ENCODE measurements around the gene NEDD4L. TPM values are rescaled to one million over a fixed set of nuclear protein-coding genes. Genes with fewer than 3 reads are reported as not detected.

Gene NEDD4L
- total RNA-seq, 5 donors from 2014 or later (not counting 1 experiment from before 2014, with no cell fraction given) = 4.4 to 10.7 (median 6.7) TPM

- no peak for DNase-seq
- WGBS (ENCODE audit: insufficient coverage) = 67% methylated on average over 1 of the region's 8 CpGs
- ChIA-PET CTCF (interaction anchor here in 1 of 2 donors (1.0 kb wide), 1 partner anchor 15 kb away, joined by 4 read pairs; no protein-coding TSS in a partner anchor), POLR2A (no interaction called here)
- Mint-ChIP-seq H3K4me3 (no peak overlapping the region), H3K27me3 (peaks cover 0 to 5% of the 10 kb centered on the region in 2 donors), H3K4me1 (peaks cover 4 to 8% (median 6%) of the 10 kb centered on the region in 3 donors), H3K36me3 (no peaks in the 10 kb centered on the region), H3K27ac (no peak overlapping the region), H3K9me3 (no peaks in the 10 kb centered on the region)
- no peaks in the 10 kb centered on the region for H3K4me1 ChIP-seq (ENCODE audit: control insufficient read depth in 1 of 2, extremely low read depth in 1 of 2, insufficient read depth in 2 of 2, low read length in 2 of 2)
- no peak overlapping the region for H3K27ac ChIP-seq (ENCODE audit: low read length)
- no peak overlapping the region for H3K4me3 ChIP-seq (ENCODE audit: control insufficient read depth in 1 of 2, extremely low read depth in 1 of 2, low read length in 1 of 2)
- no peaks in the 10 kb centered on the region for H3K27me3 ChIP-seq (replicated peaks in 1 of 2; ENCODE audit: control insufficient read depth in 2 of 2, extremely low read depth in 1 of 2, insufficient read depth in 2 of 2, low read length in 1 of 2)
- no peaks in the 10 kb centered on the region for H3K36me3 ChIP-seq (ENCODE audit: control insufficient read depth in 2 of 2, extremely low read depth in 1 of 2, insufficient read depth in 1 of 2, low read length in 1 of 2)
- no peaks in the 10 kb centered on the region for H3K9me3 ChIP-seq
- ATAC-seq (replicated peaks in 1 of 4) = no peak
These were observed 10.2 kb downstream of the NEDD4L start for GRCh38 chr18:58054041-58054781.

- peaks cover 4 to 8% (median 6%) of the 10 kb centered on the region in 3 donors for H3K4me1 Mint-ChIP-seq
- CTCF ChIA-PET = interaction anchor here in 1 of 2 donors (1.3 kb wide), 1 partner anchor 78 kb away, joined by 4 read pairs; no protein-coding TSS in a partner anchor
These were observed 12.0 kb downstream of the NEDD4L start for GRCh38 chr18:58055890-58056558.

GRCh38 chr18:58056852-58057251, 12.8 kb downstream of the NEDD4L start:
- WGBS (ENCODE audit: insufficient coverage) = no CpG with 5 or more reads among the region's 5 CpGs
- H3K36me3 ChIP-seq (ENCODE audit: control insufficient read depth in 2 of 2, extremely low read depth in 1 of 2, insufficient read depth in 1 of 2, low read length in 1 of 2) = no peaks in the 10 kb centered on the region
- no peaks in the 10 kb centered on the region for H3K9me3 Mint-ChIP-seq
- H3K9me3 ChIP-seq = no peaks in the 10 kb centered on the region
- no peak overlapping the region for H3K4me3 ChIP-seq (ENCODE audit: control insufficient read depth in 1 of 2, extremely low read depth in 1 of 2, low read length in 1 of 2)
- H3K27ac Mint-ChIP-seq = no peak overlapping the region
- no peak overlapping the region for H3K27ac ChIP-seq (ENCODE audit: low read length)
- no peak overlapping the region for H3K4me3 Mint-ChIP-seq
- peaks cover 0 to 2% of the 10 kb centered on the region in 2 experiments for H3K27me3 ChIP-seq (replicated peaks in 1 of 2; ENCODE audit: control insufficient read depth in 2 of 2, extremely low read depth in 1 of 2, insufficient read depth in 2 of 2, low read length in 1 of 2)
- H3K4me1 ChIP-seq (ENCODE audit: control insufficient read depth in 1 of 2, extremely low read depth in 1 of 2, insufficient read depth in 2 of 2, low read length in 2 of 2) = no peaks in the 10 kb centered on the region
- DNase-seq (no peak), ATAC-seq (replicated peaks in 1 of 4) (no peak)
- peaks cover 0 to 5% of the 10 kb centered on the region in 2 donors for H3K27me3 Mint-ChIP-seq
- H3K36me3 Mint-ChIP-seq = no peaks in the 10 kb centered on the region
- ChIA-PET CTCF (interaction anchor here in 1 of 2 donors (1.3 kb wide), 1 partner anchor 77 kb away, joined by 4 read pairs; no protein-coding TSS in a partner anchor), POLR2A (interaction anchor here in 1 of 2 donors (0.6 kb wide), 1 partner anchor 420 kb away, joined by 3 read pairs; no protein-coding TSS in a partner anchor)
- peaks cover 2 to 3% (median 3%) of the 10 kb centered on the region in 3 donors for H3K4me1 Mint-ChIP-seq

More at GRCh38 chr18:58055890-58056558, 12.0 kb downstream of the NEDD4L start:
- no peak overlapping the region for H3K27ac Mint-ChIP-seq
- H3K4me3 ChIP-seq (ENCODE audit: control insufficient read depth in 1 of 2, extremely low read depth in 1 of 2, low read length in 1 of 2) = no peak overlapping the region
- H3K27me3 Mint-ChIP-seq = peaks cover 0 to 5% of the 10 kb centered on the region in 2 donors
- H3K4me1 ChIP-seq (ENCODE audit: control insufficient read depth in 1 of 2, extremely low read depth in 1 of 2, insufficient read depth in 2 of 2, low read length in 2 of 2) = no peaks in the 10 kb centered on the region
- DNase-seq (no peak), ATAC-seq (replicated peaks in 1 of 4) (no peak)
- POLR2A ChIA-PET = interaction anchor here in 1 of 2 donors (0.5 to 0.6 kb wide), 2 partner anchors 107 to 419 kb away, joined by 3 read pairs; no protein-coding TSS in a partner anchor
- H3K9me3 Mint-ChIP-seq = no peaks in the 10 kb centered on the region
- no peaks in the 10 kb centered on the region for H3K36me3 Mint-ChIP-seq
- no peaks in the 10 kb centered on the region for H3K36me3 ChIP-seq (ENCODE audit: control insufficient read depth in 2 of 2, extremely low read depth in 1 of 2, insufficient read depth in 1 of 2, low read length in 1 of 2)
- H3K4me3 Mint-ChIP-seq = no peak overlapping the region
- peaks cover 0 to 2% of the 10 kb centered on the region in 2 experiments for H3K27me3 ChIP-seq (replicated peaks in 1 of 2; ENCODE audit: control insufficient read depth in 2 of 2, extremely low read depth in 1 of 2, insufficient read depth in 2 of 2, low read length in 1 of 2)
- H3K9me3 ChIP-seq = no peaks in the 10 kb centered on the region
- no CpG with 5 or more reads among the region's 4 CpGs for WGBS (ENCODE audit: insufficient coverage)
- no peak overlapping the region for H3K27ac ChIP-seq (ENCODE audit: low read length)

- H3K4me3 Mint-ChIP-seq = no peak overlapping the region
- H3K27ac ChIP-seq (ENCODE audit: low read length) = no peak overlapping the region
- H3K36me3 ChIP-seq (ENCODE audit: control insufficient read depth in 2 of 2, extremely low read depth in 1 of 2, insufficient read depth in 1 of 2, low read length in 1 of 2) = no peaks in the 10 kb centered on the region
- CTCF ChIA-PET = interaction anchor here in 1 of 2 donors (1.3 kb wide), 1 partner anchor 77 kb away, joined by 4 read pairs; no protein-coding TSS in a partner anchor
- 91% methylated on average over 4 of the region's 4 CpGs for WGBS (ENCODE audit: insufficient coverage)
- ATAC-seq (replicated peaks in 1 of 4) (no peak), DNase-seq (no peak)
- POLR2A ChIA-PET = no interaction called here
- no peaks in the 10 kb centered on the region for H3K9me3 Mint-ChIP-seq
- H3K9me3 ChIP-seq = no peaks in the 10 kb centered on the region
- H3K27me3 Mint-ChIP-seq = peaks cover 2 to 5% of the 10 kb centered on the region in 2 donors
- no peaks in the 10 kb centered on the region for H3K36me3 Mint-ChIP-seq
- H3K27me3 ChIP-seq (replicated peaks in 1 of 2; ENCODE audit: control insufficient read depth in 2 of 2, extremely low read depth in 1 of 2, insufficient read depth in 2 of 2, low read length in 1 of 2) = peaks cover 0 to 2% of the 10 kb centered on the region in 2 experiments
- H3K27ac Mint-ChIP-seq = no peak overlapping the region
- H3K4me1 ChIP-seq (ENCODE audit: control insufficient read depth in 1 of 2, extremely low read depth in 1 of 2, insufficient read depth in 2 of 2, low read length in 2 of 2) = no peaks in the 10 kb centered on the region
- H3K4me1 Mint-ChIP-seq = no peaks in the 10 kb centered on the region
- H3K4me3 ChIP-seq (ENCODE audit: control insufficient read depth in 1 of 2, extremely low read depth in 1 of 2, low read length in 1 of 2) = no peak overlapping the region
These were observed 13.4 kb downstream of the NEDD4L start for GRCh38 chr18:58057291-58057965.

- POLR2A ChIA-PET = no interaction called here
- peaks cover 0 to 2% of the 10 kb centered on the region in 2 experiments for H3K27me3 ChIP-seq (replicated peaks in 1 of 2; ENCODE audit: control insufficient read depth in 2 of 2, extremely low read depth in 1 of 2, insufficient read depth in 2 of 2, low read length in 1 of 2)
- H3K4me3 ChIP-seq (ENCODE audit: control insufficient read depth in 1 of 2, extremely low read depth in 1 of 2, low read length in 1 of 2) = no peak overlapping the region
- H3K36me3 Mint-ChIP-seq = no peaks in the 10 kb centered on the region
- no peaks in the 10 kb centered on the region for H3K36me3 ChIP-seq (ENCODE audit: control insufficient read depth in 2 of 2, extremely low read depth in 1 of 2, insufficient read depth in 1 of 2, low read length in 1 of 2)
- peaks cover 3 to 5% of the 10 kb centered on the region in 2 donors for H3K27me3 Mint-ChIP-seq
- WGBS (ENCODE audit: insufficient coverage) = no CpG with 5 or more reads among the region's 3 CpGs
- no peak overlapping the region for H3K27ac Mint-ChIP-seq
- no peaks in the 10 kb centered on the region for H3K4me1 Mint-ChIP-seq
- no peak overlapping the region for H3K4me3 Mint-ChIP-seq
- no peak overlapping the region for H3K27ac ChIP-seq (ENCODE audit: low read length)
- H3K9me3 ChIP-seq = no peaks in the 10 kb centered on the region
- no peak for ATAC-seq (replicated peaks in 1 of 4)
- no peak for DNase-seq
- H3K9me3 Mint-ChIP-seq = no peaks in the 10 kb centered on the region
- CTCF ChIA-PET = no interaction called here
- no peaks in the 10 kb centered on the region for H3K4me1 ChIP-seq (ENCODE audit: control insufficient read depth in 1 of 2, extremely low read depth in 1 of 2, insufficient read depth in 2 of 2, low read length in 2 of 2)
These were observed 14.7 kb downstream of the NEDD4L start for GRCh38 chr18:58058720-58059119.

GRCh38 chr18:58060254-58060653, 16.2 kb downstream of the NEDD4L start:
- CTCF ChIA-PET = no interaction called here

More at GRCh38 chr18:58060254-58060653, 16.2 kb downstream of the NEDD4L start:
- Mint-ChIP-seq H3K9me3 (no peaks in the 10 kb centered on the region), H3K4me3 (no peak overlapping the region), H3K36me3 (no peaks in the 10 kb centered on the region), H3K27ac (no peak overlapping the region), H3K4me1 (no peaks in the 10 kb centered on the region), H3K27me3 (peaks cover 3 to 8% of the 10 kb centered on the region in 2 donors)
- H3K36me3 ChIP-seq (ENCODE audit: control insufficient read depth in 2 of 2, extremely low read depth in 1 of 2, insufficient read depth in 1 of 2, low read length in 1 of 2) = no peaks in the 10 kb centered on the region
- H3K9me3 ChIP-seq = no peaks in the 10 kb centered on the region
- H3K4me1 ChIP-seq (ENCODE audit: control insufficient read depth in 1 of 2, extremely low read depth in 1 of 2, insufficient read depth in 2 of 2, low read length in 2 of 2) = no peaks in the 10 kb centered on the region
- no peak for DNase-seq
- 39% methylated on average over 5 of the region's 5 CpGs for WGBS (ENCODE audit: insufficient coverage)
- H3K27me3 ChIP-seq (replicated peaks in 1 of 2; ENCODE audit: control insufficient read depth in 2 of 2, extremely low read depth in 1 of 2, insufficient read depth in 2 of 2, low read length in 1 of 2) = peaks cover 0 to 2% of the 10 kb centered on the region in 2 experiments
- POLR2A ChIA-PET = no interaction called here
- ATAC-seq (replicated peaks in 1 of 4) = no peak
- H3K27ac ChIP-seq (ENCODE audit: low read length) = no peak overlapping the region
- no peak overlapping the region for H3K4me3 ChIP-seq (ENCODE audit: control insufficient read depth in 1 of 2, extremely low read depth in 1 of 2, low read length in 1 of 2)

All from T-cell (primary cell).